Neural cell (in vitro differentiated cells): ENCODE measurements around the gene RCAN3.

Experiments
- CTCF ChIP-seq: fragments of 450-650 bp; IDR thresholded peaks from 2 replicates; pipeline ENCODE4 v1.5.1; 2014; ENCODE audit warnings: antibody characterized with exemption, mild to moderate bottlenecking, moderate library complexity; ENCODE audit not compliant: poor library complexity, severe bottlenecking
- EP300 ChIP-seq: fragments of 450-650 bp; conservative IDR thresholded peaks from 2 replicates; pipeline ENCODE4 v1.6.1; 2014; ENCODE audit warnings: antibody characterized with exemption, mild to moderate bottlenecking, moderate library complexity; ENCODE audit not compliant: poor library complexity, severe bottlenecking
- EZH2 ChIP-seq: fragments of 200-600, 300-800 bp; shearing (Covaris generic), sonication (generic); IDR thresholded peaks from 2 replicates; pipeline ENCODE4 v1.6.1; 2014; ENCODE audit warnings: antibody characterized with exemption, low read length, borderline replicate concordance, mild to moderate bottlenecking; ENCODE audit not compliant: insufficient read depth, poor library complexity, severe bottlenecking
- MXI1 ChIP-seq: fragments of 450-650 bp; conservative IDR thresholded peaks from 2 replicates; pipeline ENCODE4 v1.6.1; 2014; ENCODE audit warnings: antibody characterized with exemption, mild to moderate bottlenecking; ENCODE audit not compliant: poor library complexity, severe bottlenecking
- POLR2AphosphoS5 ChIP-seq: IDR thresholded peaks from 2 replicates; pipeline ENCODE4 v1.6.1; 2012
- RAD21 ChIP-seq: fragments of 450-650 bp; conservative IDR thresholded peaks from 2 replicates; pipeline ENCODE4 v1.6.1; 2014; ENCODE audit warnings: antibody characterized with exemption, mild to moderate bottlenecking, moderate library complexity
- REST ChIP-seq: IDR thresholded peaks from 2 replicates; pipeline ENCODE4 v1.6.1; 2012; ENCODE audit warnings: borderline replicate concordance
- TAF1 ChIP-seq: IDR thresholded peaks from 2 replicates; pipeline ENCODE4 v1.6.1; 2012; ENCODE audit warnings: low read depth

- TF ChIP-seq CTCF (no peak), EP300 (no peak), TAF1 (no peak), POLR2AphosphoS5 (no peak), REST (no peak), EZH2 (no peak), RAD21 (no peak), MXI1 (no peak)
Observed at GRCh38 chr1:24544239-24544638, 41.6 kb downstream of the RCAN3 start.
